GM12892 (cell line): ENCODE results near the gene ZNF366. TPM values are rescaled to one million over a fixed set of nuclear protein-coding genes. Genes with fewer than 3 reads are reported as not detected.

Source experiments
- DNase-seq: peaks from one replicate; pipeline ENCODE4 v3.0.0; 2011; ENCODE audit not compliant: insufficient read length
- FAIRE-seq: peaks from 2 replicates; lab custom pipeline; 2011; peaks lifted over from hg19 to GRCh38; lab: Jason Lieb, UNC
- POLR2A ChIP-seq: IDR thresholded peaks from 2 replicates; pipeline ENCODE4 v1.6.1; 2011; ENCODE audit warnings: low read depth, low read length, control low read depth
- POLR2AphosphoS5 ChIP-seq: IDR thresholded peaks from 2 replicates; pipeline ENCODE4 v1.6.1; 2011; ENCODE audit warnings: low read depth, low read length, control low read depth
- TAF1 ChIP-seq: IDR thresholded peaks from 2 replicates; pipeline ENCODE4 v1.6.1; 2011; ENCODE audit warnings: low read depth, mild to moderate bottlenecking, control low read depth, low read length, borderline replicate concordance
- polyA plus RNA-seq: library from polyadenylated mRNA; unstranded; fragments of >200 nt; gene quantifications from one replicate; pipeline ENCODE4 v1.2.1, GENCODE V29; 2012; ENCODE audit warnings: missing spikeins, inconsistent platforms; ENCODE audit not compliant: missing spikeins

The ZNF366 gene, protein sequence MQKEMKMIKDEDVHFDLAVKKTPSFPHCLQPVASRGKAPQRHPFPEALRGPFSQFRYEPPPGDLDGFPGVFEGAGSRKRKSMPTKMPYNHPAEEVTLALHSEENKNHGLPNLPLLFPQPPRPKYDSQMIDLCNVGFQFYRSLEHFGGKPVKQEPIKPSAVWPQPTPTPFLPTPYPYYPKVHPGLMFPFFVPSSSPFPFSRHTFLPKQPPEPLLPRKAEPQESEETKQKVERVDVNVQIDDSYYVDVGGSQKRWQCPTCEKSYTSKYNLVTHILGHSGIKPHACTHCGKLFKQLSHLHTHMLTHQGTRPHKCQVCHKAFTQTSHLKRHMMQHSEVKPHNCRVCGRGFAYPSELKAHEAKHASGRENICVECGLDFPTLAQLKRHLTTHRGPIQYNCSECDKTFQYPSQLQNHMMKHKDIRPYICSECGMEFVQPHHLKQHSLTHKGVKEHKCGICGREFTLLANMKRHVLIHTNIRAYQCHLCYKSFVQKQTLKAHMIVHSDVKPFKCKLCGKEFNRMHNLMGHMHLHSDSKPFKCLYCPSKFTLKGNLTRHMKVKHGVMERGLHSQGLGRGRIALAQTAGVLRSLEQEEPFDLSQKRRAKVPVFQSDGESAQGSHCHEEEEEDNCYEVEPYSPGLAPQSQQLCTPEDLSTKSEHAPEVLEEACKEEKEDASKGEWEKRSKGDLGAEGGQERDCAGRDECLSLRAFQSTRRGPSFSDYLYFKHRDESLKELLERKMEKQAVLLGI
- not detected for polyA plus RNA-seq

DNA sequence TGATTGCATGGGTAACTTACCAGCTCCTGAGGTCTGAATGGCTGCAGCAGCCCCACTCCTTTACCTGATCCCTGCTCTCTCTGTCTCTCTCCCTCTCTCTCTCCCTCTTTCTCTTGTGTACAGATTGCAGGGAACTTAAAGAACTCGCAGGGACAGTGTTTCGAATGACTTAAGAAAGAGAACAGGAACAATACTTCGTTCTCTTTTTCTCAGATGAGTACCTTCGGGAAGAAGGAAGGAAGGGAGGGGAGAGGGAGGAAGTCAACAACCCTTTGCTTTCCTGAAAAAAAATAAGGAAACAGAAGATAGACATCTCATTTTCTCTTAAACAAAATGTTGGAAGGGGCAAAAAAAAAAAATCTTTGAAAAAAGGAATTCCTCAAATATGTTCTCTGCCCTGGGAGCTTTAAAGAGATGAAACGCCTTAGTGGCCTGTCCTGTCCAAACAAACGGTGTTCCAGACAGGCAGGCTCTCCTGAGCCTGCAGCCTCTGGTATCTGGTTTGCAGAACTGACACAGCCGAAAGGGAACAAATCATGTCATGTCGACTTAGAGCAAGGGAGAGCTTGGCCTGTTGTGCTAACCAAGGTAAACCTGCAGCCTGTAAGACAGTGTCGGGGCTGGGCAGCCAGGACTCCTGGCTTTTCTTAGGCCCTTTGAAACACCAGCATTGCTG lies at the start of gene ZNF366:
ZNF366 (minus strand) TSS at position 180 of the 676 bp plus-strand sequence. CDS start 45,914 bp downstream, outside the sequence.
- FAIRE-seq: no peak
- TF ChIP-seq POLR2AphosphoS5: no peak
- TF ChIP-seq TAF1: no peak
- TF ChIP-seq POLR2A: no peak
- DNase-seq: no peak

DNA sequence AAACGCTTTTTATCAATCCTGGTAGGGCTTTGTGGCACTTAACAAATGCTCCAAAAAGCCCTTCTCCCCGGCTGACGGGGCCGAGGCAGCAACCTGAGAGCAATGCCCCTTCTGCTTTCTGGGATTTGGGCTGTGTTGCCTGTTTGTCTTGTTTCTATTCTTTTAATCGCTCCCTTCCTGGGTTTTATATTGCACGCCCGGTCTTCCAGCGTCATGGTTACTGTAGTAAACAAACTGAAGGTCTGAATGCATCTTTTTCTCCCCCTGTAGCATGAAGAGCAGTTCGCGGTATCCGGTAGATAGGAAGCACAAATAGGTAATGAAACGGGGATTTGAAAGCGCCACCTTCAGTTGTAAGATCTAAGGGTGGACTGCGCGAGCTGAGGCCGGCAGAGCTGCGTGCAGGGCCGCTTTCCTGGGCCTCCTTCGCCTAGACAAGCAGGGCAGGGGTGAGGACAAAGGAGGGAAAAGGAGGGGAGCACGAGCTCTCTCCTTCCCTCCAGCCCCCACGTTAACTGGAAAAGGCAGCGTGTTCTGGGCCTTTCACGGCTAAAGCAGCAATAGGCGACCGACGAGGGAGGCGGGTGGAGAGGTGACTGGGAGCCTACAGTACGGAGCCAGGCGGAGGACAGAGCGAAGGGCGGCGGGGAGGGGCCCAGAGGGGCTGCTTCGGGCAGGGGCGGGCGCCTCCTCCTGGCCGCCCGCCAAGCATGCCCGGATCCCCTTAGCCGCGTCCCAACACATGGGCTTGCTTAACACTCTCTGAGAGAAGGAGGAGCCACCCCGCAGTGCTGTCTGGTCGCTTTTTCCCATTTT lies 49.3 kb upstream of the ZNF366 start:
- TF ChIP-seq POLR2A (no peak), POLR2AphosphoS5 (no peak), TAF1 (no peak)
- FAIRE-seq (peak; percentile 54), DNase-seq (peak; percentile 49)

GRCh38 chr5:72555871-72556270 lies 48.7 kb upstream of the ZNF366 start:
- no peak for DNase-seq
- FAIRE-seq: no peak
- TF ChIP-seq POLR2A (no peak), POLR2AphosphoS5 (no peak), TAF1 (no peak)

DNA sequence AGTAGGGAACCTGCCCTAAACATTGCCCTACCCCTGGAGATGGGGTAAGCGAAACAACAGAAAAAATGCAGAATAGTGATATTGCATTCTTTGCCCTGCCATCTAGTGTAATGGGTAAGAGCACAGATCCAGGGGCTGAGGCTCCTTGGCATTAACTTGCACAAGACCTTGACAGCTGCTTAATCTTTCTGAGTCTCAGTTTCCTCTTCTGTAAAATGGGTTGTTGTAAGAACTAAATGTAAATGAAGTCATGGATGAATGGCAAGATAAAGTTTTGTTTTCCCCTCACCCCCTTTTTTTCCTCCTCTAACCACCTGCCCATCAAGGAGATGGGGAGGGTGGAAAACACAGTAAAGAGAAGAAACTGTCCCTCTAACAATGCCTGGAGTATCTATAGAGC lies 47.7 kb upstream of the ZNF366 start:
- FAIRE-seq (no peak), DNase-seq (no peak)
- TF ChIP-seq TAF1 (no peak), POLR2AphosphoS5 (no peak), POLR2A (no peak)

DNA sequence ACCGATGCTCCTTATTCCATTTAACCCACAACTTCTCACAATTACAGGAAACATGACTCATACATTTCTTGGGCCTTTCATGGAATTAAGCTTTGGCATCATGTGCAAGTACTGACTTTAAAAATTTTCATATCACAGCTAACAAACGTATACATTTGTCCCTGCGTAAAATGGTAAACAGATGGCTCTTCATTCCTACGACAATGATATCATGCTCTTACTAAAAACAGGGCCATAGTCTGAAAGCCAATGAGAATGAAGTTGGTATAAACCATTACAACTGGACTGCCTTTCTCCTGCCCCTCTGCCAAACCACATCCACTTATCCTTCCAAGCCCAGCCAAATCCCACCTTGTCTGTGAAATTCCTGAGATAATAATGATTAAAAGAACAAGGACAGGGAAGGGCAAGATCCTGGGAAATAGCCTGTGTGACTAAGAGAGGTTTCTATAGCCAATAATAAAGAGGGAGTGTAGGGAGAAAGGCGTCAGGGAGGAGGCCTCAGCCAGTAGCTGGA lies 44.9 kb upstream of the ZNF366 start:
- no peak for FAIRE-seq
- no peak for TF ChIP-seq POLR2A
- TF ChIP-seq POLR2AphosphoS5: no peak
- TF ChIP-seq TAF1: no peak
- DNase-seq: no peak

DNA sequence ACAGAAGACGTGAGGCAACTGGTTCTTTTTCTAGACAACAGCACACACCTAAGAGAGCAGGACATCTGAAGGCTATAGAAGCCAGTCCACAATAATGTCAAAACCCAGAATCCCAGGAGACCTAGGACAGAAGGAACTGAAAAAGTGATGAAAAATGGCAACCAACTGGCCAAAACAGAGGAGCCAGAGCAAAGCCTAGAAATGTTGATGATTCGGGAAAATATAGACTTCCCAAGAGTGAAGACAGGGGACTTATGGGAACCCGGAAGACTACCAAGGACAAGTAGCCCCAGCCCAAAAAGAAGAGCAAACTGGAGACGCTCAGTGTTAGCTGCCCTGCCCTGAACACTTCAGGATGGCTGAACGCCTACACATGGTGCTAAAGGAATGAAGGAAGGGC lies 43.4 kb upstream of the ZNF366 start:
- FAIRE-seq (no peak), DNase-seq (no peak)
- TF ChIP-seq TAF1: no peak
- no peak for TF ChIP-seq POLR2A
- TF ChIP-seq POLR2AphosphoS5: no peak

- TF ChIP-seq TAF1 (no peak), POLR2A (no peak), POLR2AphosphoS5 (no peak)
- DNase-seq (no peak), FAIRE-seq (no peak)
Observed at GRCh38 chr5:72543811-72544210, 36.6 kb upstream of the ZNF366 start.

DNA sequence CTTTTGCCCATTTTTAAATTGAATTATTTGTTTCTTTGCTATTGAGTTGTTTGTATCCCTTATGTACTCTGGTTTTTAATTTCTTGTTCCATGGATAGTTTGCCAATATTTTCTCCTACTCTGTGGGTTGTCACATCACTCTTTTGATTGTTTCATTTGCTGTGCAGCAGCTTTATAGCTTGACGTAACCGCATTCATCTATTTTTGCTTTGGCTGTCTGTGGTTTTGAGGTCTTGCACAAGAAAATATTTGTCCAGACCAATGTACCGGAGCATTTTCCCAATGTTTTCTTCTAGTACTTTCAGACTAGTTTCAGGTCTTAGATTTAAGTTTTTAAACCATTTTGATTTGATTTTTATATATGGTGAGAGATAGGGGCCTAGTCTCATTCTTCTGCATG lies 36.2 kb upstream of the ZNF366 start:
- DNase-seq (no peak), FAIRE-seq (no peak)
- TF ChIP-seq POLR2AphosphoS5: no peak
- TF ChIP-seq TAF1: no peak
- TF ChIP-seq POLR2A: no peak

- TF ChIP-seq TAF1: no peak
- DNase-seq: no peak
- FAIRE-seq: no peak
Observed at GRCh38 chr5:72542695-72543094, 35.5 kb upstream of the ZNF366 start.

GRCh38 chr5:72541501-72542225 lies 34.5 kb upstream of the ZNF366 start:
- DNase-seq (no peak), FAIRE-seq (no peak)
- TF ChIP-seq TAF1 (no peak), POLR2A (no peak), POLR2AphosphoS5 (no peak)
